ENCODE measurements around the gene CFAP107.

DNA sequence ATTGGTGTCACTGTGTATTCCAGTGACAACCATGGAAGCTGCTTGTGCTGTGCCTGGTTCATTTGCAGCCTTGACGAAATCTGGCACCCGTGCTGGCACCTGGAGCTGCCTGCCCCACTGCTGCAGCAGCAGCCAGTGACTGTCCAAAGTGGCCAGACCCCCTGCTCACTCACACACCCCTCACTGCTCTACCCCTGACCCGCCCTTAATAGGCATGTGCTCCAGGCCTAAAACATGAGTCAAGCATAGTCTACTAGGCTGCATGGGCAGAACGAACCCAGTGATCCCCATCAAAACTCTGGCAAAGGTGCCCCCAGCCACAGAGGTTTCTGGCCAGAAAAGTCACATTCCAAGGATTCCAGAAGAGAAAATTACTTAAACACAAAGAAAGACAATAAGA lies 52.9 kb downstream of the CFAP107 start:
- TF ChIP-seq, protein P1, sequence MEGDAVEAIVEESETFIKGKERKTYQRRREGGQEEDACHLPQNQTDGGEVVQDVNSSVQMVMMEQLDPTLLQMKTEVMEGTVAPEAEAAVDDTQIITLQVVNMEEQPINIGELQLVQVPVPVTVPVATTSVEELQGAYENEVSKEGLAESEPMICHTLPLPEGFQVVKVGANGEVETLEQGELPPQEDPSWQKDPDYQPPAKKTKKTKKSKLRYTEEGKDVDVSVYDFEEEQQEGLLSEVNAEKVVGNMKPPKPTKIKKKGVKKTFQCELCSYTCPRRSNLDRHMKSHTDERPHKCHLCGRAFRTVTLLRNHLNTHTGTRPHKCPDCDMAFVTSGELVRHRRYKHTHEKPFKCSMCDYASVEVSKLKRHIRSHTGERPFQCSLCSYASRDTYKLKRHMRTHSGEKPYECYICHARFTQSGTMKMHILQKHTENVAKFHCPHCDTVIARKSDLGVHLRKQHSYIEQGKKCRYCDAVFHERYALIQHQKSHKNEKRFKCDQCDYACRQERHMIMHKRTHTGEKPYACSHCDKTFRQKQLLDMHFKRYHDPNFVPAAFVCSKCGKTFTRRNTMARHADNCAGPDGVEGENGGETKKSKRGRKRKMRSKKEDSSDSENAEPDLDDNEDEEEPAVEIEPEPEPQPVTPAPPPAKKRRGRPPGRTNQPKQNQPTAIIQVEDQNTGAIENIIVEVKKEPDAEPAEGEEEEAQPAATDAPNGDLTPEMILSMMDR (IDR thresholded peaks at IDR 0.05), result no peak
- no peak for TF ChIP-seq EZH2phosphoT487 (IDR thresholded peaks at IDR 0.05)
- TF ChIP-seq EZH2 (IDR thresholded peaks at IDR 0.05), result no peak
